Smooth muscle cell of the pulmonary artery (primary cell): ENCODE measurements around the gene TEX36. TPM values are rescaled to one million over a fixed set of nuclear protein-coding genes. Genes with fewer than 3 reads are reported as not detected.

Source experiments
- total RNA-seq: library from RNA; depleted of rRNA; stranded (reverse); fragments of >200 nt; gene quantifications from 2 replicates; pipeline ENCODE4 v1.2.3, GENCODE V29; 2014

TEX36 gene
- total RNA-seq, result not detected in 2 replicates

GRCh38 chr10:125683063-125683462, at the start of gene TEX36:
Gene TEX36, minus strand, starts transcription at chr10:125683163. Its CDS starts 174 bp downstream, at chr10:125682989.

GRCh38 chr10:125719173-125720001, 36.4 kb upstream of the TEX36 start, which contains the start of gene EDRF1:
Gene EDRF1, plus strand, starts transcription at chr10:125719709. Its CDS starts 99 bp downstream, at chr10:125719808.

Other genes with a start within 250 kb of the TEX36 start
- 21.2 and 23.0 TPM in 2 replicates for gene EDRF1, start 36.5 kb upstream of the TEX36 start, total RNA-seq
- 0.13 TPM in 1 of 2 replicates, not detected in the other for gene MMP21, start 92.7 kb upstream of the TEX36 start, total RNA-seq
- gene UROS, start 140.1 kb upstream of the TEX36 start, total RNA-seq, result 41.0 and 48.7 TPM in 2 replicates
- 22.3 and 25.2 TPM in 2 replicates for gene BCCIP, start 140.4 kb upstream of the TEX36 start, total RNA-seq
- gene DHX32, start 198.1 kb upstream of the TEX36 start, total RNA-seq, result 42.3 and 45.9 TPM in 2 replicates
- gene FANK1, start 213.4 kb upstream of the TEX36 start, total RNA-seq, result 6.6 and 12.4 TPM in 2 replicates